ENCODE results near the gene INPP5F.

Gene INPP5F

GRCh38 chr10:119807960-119808697 is 82.3 kb downstream of the INPP5F start:
- DNase-seq, result no peak

- no peak for DNase-seq
Observed at GRCh38 chr10:119811122-119811521, 85.3 kb downstream of the INPP5F start.

GRCh38 chr10:119812684-119813083 is 86.8 kb downstream of the INPP5F start:
- DNase-seq, result no peak

- no peak for DNase-seq
Observed at GRCh38 chr10:119815671-119816070, 89.8 kb downstream of the INPP5F start.

- DNase-seq, result peak in 51 of 58 donors; percentile 10 to 72 (median 46)
Observed at GRCh38 chr10:119817991-119818888, 92.4 kb downstream of the INPP5F start.

GRCh38 chr10:119818889-119819270 is 93.0 kb downstream of the INPP5F start:
- peak in 2 of 58 donors; percentile 20 to 25 for DNase-seq

- DNase-seq, result no peak
Observed at GRCh38 chr10:119821182-119821581, 95.3 kb downstream of the INPP5F start.

GRCh38 chr10:119824299-119824698 is 98.4 kb downstream of the INPP5F start:
- DNase-seq, result no peak

GRCh38 chr10:119826771-119827170 is 100.9 kb downstream of the INPP5F start:
- no peak for DNase-seq

- no peak for DNase-seq
Observed at GRCh38 chr10:119827430-119827829, 101.6 kb downstream of the INPP5F start.

- no peak for DNase-seq
Observed at GRCh38 chr10:119829429-119829828, 103.6 kb downstream of the INPP5F start.

- no peak for DNase-seq
Observed at GRCh38 chr10:119830851-119831250, 105.0 kb downstream of the INPP5F start.

- DNase-seq, result peak in 2 of 58 donors; percentile 7 to 44
Observed at GRCh38 chr10:119831656-119832055, 105.8 kb downstream of the INPP5F start.

GRCh38 chr10:119832951-119833350 is 107.1 kb downstream of the INPP5F start:
- no peak for DNase-seq

GRCh38 chr10:119834188-119834587 is 108.3 kb downstream of the INPP5F start:
- no peak for DNase-seq

GRCh38 chr10:119845656-119846055 is 119.8 kb downstream of the INPP5F start:
- no peak for DNase-seq

- no peak for DNase-seq
Observed at GRCh38 chr10:119849031-119849789, 123.4 kb downstream of the INPP5F start.

- no peak for DNase-seq
Observed at GRCh38 chr10:119849944-119850343, 124.1 kb downstream of the INPP5F start.

- DNase-seq, result no peak
Observed at GRCh38 chr10:119852277-119852676, 126.4 kb downstream of the INPP5F start.

GRCh38 chr10:119852822-119853221 is 127.0 kb downstream of the INPP5F start:
- no peak for DNase-seq

- DNase-seq, result no peak
Observed at GRCh38 chr10:119853574-119853973, 127.7 kb downstream of the INPP5F start.

GRCh38 chr10:119858063-119858462 is 132.2 kb downstream of the INPP5F start:
- DNase-seq, result no peak
